Stimulated activated CD4-positive, alpha-beta T cell treated with anti-CD3 and anti-CD28 coated beads, Interleukin-2, amount 100 ng/mL, for 48 hours (primary cell): ENCODE data around the gene NTRK1.
"Not testable (repeated sequence)": the region's sequence is repeated elsewhere in the genome, so short reads cannot be mapped to it uniquely, and the experiment has no call there.

Experiments used
- DNase-seq, 2 donors: peaks; one replicate each; pipeline ENCODE4 v3.0.0-alpha.2; 2020

NTRK1 gene

GRCh38 chr1:156920233-156921052 is 59.8 kb downstream of the NTRK1 start, which contains the start of gene LRRC71:
TSS of gene LRRC71 (plus strand) at chr1:156920632. CDS start at chr1:156920804, 172 bp downstream.
- DNase-seq, result peak; percentile 70 to 80

GRCh38 chr1:156921053-156921529 is 60.4 kb downstream of the NTRK1 start:
- DNase-seq, result no peak

GRCh38 chr1:156922986-156923669 is 62.5 kb downstream of the NTRK1 start:
- DNase-seq, result no peak

GRCh38 chr1:156923670-156924477 is 63.2 kb downstream of the NTRK1 start:
- no peak for DNase-seq

GRCh38 chr1:156924478-156925153 is 64.0 kb downstream of the NTRK1 start:
- DNase-seq, result no peak

DNA sequence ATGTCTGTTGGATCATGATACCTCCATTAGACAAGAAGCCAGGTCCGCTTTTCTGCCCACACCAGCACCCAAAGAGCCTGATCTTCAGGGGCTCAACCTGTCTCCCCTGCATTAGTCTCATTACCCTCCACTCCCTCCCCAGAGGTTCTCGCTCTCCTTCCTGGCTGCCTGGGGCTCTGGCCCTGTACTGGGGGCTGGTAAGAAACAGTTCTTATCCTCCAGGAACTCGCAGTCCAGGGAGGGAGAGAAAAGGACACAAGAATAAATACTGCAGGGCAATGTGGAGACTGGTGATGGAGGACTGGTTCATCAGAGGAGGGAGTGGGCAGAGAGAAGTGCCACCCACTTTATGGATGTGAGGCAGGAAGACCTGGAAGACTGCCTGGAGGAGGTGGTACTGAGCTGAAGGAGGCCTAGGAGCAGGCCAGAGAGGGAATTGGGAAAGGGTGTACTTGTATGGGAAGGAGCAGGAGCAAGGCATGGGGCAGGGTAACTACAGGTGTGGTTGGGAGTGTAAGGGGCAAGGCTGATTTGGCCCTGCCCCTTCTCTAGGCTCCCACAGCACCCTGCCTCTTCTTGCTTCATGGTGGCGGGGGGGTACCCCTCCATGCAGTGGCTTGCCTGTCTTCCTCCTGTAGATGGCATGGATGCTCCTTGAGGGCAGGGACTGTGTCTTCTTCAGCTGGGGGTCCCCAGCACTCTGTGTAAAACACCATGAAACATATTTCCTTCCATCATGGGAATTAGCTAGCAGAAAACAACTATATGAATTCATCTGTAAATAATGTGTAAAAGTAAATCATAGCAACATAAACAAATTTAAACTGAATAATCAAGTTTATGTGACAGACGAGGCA is 64.7 kb downstream of the NTRK1 start:
- no peak for DNase-seq

DNA sequence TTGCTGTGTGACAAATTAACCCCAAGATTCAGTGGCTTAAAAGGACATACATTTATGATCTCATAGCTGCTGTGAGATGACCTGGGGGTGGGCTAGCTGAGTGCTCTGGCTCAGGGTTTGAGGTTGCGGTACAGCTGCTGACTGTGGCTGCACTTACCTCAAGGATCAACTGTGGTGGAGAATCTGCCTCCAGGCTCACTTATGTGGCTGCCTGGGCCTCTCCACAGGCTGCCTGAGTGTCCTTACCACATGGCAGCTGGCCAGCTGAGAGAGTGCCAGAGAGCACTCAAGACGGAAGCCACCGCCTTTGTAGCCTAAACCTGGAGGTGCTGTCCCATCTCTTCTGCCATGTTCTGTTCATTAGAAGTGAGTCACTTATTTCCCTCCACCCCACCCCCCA is 65.5 kb downstream of the NTRK1 start:
- peak; percentile 39 to 40 for DNase-seq

GRCh38 chr1:156926695-156927094 is 66.0 kb downstream of the NTRK1 start:
- not testable (repeated sequence) for DNase-seq

DNA sequence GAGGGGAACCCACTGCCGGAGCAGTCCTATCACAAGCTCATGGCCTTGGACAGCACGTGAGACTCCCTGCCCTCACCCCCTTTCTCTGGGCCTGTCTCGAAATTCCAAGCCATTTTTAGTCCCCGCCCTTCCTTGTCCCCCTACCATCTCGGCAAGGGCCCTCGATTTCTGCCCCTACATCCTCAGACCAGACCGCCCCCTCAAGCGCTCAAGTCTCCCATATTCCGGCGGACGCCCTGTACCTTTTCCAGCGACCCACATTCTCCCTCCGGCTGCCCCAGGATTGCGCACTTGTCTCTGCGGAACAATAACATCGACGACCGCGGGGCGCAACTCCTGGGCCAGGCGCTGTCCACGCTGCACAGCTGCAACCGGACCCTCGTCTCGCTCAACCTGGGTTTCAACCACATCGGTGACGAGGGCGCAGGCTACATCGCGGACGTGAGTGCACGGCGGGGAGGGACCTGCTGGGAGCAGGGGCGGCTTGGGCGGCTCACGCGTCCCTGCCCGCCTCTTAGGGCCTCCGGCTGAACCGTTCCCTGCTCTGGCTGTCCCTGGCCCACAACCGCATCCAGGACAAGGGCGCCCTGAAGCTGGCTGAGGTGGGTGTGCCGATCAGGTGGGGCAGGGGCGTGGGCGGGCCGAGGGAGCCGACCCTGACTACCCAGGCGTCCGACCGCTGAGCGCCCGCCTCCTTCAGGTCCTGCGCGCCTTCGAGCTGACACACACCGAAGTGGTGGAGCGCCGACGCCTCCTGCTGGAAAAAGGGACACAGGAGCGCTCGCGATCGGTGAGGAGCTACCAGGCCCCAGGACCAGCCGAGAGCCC is 66.8 kb downstream of the NTRK1 start:
- DNase-seq, result peak; percentile 64 to 66

- DNase-seq, result no peak
Observed at GRCh38 chr1:156928043-156928602, 67.5 kb downstream of the NTRK1 start.

- no peak for DNase-seq
Observed at GRCh38 chr1:156929596-156930238, 69.1 kb downstream of the NTRK1 start.

GRCh38 chr1:156930483-156930882 is 69.8 kb downstream of the NTRK1 start:
- no peak for DNase-seq
